ENCODE measurements around the gene ZNF275. TPM values are rescaled to one million over a fixed set of nuclear protein-coding genes. Genes with fewer than 3 reads are reported as not detected.
"Not testable (repeated sequence)": the region's sequence is repeated elsewhere in the genome, so short reads cannot be mapped to it uniquely, and the experiment has no call there.

Gene ZNF275, protein sequence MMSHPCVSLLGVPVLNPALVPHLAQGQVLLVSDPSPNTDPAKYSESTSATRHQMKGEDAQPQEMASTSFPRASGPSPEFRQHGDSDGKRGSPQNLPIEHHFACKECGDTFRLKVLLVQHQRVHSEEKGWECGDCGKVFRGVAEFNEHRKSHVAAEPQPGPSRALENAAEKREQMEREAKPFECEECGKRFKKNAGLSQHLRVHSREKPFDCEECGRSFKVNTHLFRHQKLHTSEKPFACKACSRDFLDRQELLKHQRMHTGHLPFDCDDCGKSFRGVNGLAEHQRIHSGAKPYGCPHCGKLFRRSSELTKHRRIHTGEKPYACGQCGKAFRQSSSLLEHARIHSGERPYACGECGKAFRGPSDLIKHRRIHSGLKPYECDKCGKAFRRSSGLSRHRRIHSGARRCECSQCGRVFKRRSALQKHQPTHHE
- 2.3 and 5.9 TPM in 2 replicates for total RNA-seq (2014; rRNA removed; shearing (Covaris generic); ENCODE audit: low replicate concordance)

DNA sequence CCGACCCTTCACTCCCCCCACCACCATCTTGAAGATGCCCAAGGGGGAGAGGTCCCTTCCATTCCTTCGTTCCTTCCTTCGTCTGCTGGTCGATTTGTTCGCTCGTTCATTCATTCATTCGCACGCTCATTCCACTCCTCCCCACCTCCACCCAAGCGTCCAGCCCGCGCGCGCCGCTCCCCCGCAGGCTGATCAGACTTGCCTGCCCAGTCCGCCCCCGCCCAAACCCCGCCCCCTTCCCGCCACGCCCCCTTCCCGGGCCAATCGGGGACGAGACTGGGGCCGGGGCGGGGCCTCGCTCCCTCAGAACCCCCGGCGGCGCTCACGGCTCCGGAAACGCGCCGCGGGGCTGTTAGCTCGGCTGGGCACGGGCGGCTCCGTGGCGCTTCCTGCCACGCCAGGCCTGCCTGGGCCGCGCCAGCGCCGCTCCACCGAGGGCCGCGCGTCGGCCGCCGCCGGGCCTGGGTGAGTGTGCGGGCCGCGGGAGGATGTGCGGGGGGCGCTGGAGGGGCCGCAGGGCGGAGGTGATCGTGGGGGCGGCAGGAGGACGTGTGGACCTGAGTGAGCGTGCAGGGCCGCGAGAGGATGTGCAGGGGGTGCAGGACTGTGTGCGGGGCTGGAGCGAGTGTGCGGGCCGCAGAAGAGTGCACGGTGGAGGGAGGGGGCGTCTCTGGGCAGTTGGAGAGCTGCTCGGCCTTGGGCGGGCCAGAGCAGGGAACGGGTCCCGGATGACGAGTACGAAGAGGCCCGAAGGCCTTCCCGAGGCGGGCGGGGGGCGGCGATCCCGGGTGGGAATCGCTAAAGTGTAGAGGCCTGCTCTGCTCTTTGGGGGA lies at the start of gene ZNF275:
Gene ZNF275 (plus strand): TSS at position 333 of the 833 bp plus-strand sequence. CDS start 2,527 bp downstream, outside the sequence.
- H3K36me3 ChIP-seq, result peaks cover 12% of the 10 kb centered on the region
- peak within 1 kb of the TSS; percentile 63 for H3K4me3 ChIP-seq
- no peaks in the 10 kb centered on the region for H3K27me3 ChIP-seq
- DNase-seq, result peak; percentile 76
- no peaks in the 10 kb centered on the region for H3K9me3 ChIP-seq

GRCh38 chrX:153285678-153286077 lies 48.3 kb upstream of the ZNF275 start:
- H3K9me3 ChIP-seq, H3K4me3 ChIP-seq, H3K27me3 ChIP-seq, DNase-seq, H3K36me3 ChIP-seq: not testable (repeated sequence)

DNA sequence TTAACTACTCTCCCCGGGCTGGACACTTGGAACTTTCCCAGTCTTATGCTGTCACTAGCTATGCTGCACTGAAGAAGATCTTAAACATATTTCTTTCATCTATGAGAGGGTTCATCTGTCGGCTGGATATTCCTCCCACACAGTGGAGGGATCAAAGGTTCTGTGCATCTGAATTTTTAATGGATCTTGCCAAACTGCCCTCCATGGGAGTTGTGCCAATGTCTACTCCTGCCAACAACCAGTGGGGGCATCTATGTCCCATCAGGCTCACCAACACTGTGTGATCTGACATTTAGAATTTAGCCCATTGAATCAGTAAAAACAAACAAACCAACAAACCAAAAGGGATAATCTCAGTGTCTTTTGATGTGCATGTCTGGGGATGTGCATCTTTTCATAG lies 45.1 kb upstream of the ZNF275 start:
- H3K9me3 ChIP-seq, H3K36me3 ChIP-seq, H3K4me3 ChIP-seq, H3K27me3 ChIP-seq, DNase-seq: not testable (repeated sequence)

DNA sequence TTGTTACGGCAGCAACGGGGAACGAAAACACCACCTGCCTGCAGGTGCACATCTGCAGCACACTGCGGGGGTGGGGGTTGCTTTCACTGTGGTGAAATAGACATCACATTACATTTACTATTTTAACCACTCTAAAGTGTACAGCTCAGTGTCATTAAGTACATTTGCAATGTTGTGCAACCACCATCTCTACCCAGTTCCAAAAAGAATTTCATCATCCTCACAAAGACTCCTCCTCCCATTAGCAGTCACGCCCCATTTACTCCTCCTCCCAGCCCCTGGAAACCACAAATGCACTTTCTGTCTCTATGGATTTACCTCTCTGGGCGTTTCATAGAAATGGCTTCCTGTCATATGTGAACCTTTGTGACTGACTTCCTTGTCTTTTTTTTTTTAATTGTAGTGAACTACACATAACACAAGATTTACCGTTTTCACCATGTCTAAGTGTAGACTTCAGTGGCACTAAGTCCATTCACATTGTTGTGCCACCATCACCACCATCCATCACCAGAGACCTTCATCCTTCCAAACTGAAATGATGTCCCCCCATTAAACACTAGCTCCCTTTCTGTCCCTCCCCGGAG lies 40.4 kb upstream of the ZNF275 start:
- not testable (repeated sequence) for H3K4me3 ChIP-seq, H3K27me3 ChIP-seq, H3K36me3 ChIP-seq, DNase-seq, H3K9me3 ChIP-seq

GRCh38 chrX:153297376-153297775 lies 36.6 kb upstream of the ZNF275 start:
- Histone ChIP-seq H3K36me3 (no peaks in the 10 kb centered on the region), H3K4me3 (no peak overlapping the region)
- no peak for DNase-seq

DNA sequence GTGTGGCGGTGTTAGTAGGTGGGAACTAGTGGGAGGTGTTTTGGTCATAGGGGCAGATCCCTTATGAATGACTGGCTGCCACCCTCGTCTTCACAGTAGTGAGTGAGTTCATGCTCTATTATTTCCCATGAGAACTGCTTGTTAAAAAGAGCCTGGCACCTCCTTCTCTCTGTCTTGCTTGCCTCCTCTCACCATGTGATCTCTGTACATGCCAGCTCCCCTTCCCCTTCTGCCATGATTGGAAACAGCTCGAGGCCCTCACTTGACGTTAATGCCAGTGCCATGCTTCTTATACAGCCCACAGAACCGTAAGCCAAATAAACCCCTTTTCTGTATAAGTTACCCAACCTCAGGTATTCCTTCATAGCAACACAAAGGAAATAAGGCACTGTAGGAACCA lies 34.1 kb upstream of the ZNF275 start:
- no peaks in the 10 kb centered on the region for H3K27me3 ChIP-seq
- H3K4me3 ChIP-seq, result no peak overlapping the region
- no peaks in the 10 kb centered on the region for H3K36me3 ChIP-seq
- H3K9me3 ChIP-seq, result no peaks in the 10 kb centered on the region
- no peak for DNase-seq

More at GRCh38 chrX:153297376-153297775, 36.6 kb upstream of the ZNF275 start:
- Histone ChIP-seq H3K9me3 (no peaks in the 10 kb centered on the region), H3K27me3 (no peaks in the 10 kb centered on the region)

DNA sequence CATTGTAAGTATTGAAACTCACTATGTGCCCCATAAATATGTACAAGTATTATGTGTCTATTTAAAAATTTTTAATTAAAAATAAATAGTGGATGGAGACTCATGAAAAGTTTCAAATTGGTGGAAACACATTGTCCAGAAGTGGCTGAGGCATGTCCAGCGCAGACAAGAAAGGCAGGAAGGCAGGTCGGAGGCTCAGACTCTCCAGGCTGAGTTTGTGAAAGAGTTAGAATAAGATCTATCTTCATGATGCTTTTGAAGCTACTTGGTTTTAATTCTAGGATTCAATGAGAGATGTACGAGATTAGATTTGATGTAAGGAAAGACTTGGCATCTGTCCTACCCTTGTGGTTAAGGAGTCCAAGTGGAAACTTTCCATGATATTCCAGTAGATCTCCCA lies 32.2 kb upstream of the ZNF275 start:
- no peak overlapping the region for H3K4me3 ChIP-seq
- H3K27me3 ChIP-seq, result no peaks in the 10 kb centered on the region
- no peaks in the 10 kb centered on the region for H3K36me3 ChIP-seq
- H3K9me3 ChIP-seq, result no peaks in the 10 kb centered on the region
- DNase-seq, result no peak

DNA sequence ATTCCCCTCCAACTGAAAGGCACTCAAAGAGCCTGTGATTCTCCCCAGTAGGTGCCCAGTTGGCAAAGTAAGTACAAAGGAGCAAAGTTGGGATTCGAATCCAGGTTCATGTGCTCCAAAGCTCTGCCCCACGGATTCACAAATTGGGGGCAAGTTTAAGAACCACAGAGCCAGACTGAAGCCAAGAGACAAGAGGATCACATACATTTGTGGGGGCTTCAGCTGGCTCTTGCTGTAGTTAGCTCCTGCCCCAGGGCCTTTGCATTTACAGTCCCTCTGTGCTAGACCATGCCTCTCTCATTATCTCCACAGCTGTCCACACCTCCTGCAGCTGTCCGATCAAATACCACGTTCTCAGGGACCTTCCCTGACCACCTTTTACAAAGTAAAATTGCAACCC lies 31.2 kb upstream of the ZNF275 start:
- Histone ChIP-seq H3K27me3 (no peaks in the 10 kb centered on the region), H3K4me3 (no peak overlapping the region), H3K9me3 (no peaks in the 10 kb centered on the region), H3K36me3 (no peaks in the 10 kb centered on the region)
- DNase-seq, result no peak

DNA sequence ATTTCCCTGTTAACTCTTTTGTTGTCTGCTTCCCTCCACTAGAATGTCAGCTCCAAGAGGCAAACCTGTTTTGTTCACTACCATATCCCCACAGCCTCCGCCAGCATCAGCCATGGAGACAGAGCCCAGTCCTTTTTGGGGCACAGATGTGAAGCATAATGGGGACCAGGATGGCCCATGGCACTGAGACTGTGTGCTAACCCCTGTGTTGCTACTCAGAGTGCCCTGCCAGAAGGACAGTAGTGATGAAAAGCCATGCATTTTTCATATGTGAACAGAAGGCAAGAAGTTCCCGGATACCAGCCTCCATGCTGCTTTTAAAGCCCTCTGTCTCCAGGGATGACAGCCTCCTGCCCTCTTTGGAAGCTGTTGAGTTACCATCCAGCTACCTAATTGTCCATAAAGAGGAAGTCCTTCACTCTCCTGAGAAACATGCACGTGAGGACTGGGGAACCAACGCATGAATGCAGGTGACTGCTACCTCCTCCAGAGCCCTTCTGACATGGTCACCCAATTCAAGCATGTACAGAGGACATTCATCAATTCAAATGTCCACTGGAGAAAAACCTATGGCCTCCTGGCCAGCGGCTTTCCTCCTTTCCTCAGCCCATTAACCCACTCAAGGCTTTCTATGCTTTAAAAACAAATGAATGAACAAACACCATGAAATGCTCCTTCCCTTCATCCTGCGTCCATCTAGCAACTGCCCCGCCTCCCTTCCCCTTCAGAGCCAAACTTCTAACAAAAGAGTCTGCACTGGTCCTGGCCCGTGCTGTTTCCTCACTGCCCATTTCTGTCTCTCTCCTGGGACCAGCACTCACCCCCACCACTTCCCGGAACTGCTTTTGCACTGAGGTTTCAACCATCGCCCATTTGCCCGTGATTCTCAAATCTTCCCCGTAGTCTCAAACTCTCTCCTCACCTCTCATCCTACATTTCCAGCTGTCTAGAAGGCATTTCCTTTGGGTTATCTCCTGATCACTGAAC lies 30.4 kb upstream of the ZNF275 start:
- Histone ChIP-seq H3K4me3 (no peak overlapping the region), H3K27me3 (no peaks in the 10 kb centered on the region), H3K36me3 (no peaks in the 10 kb centered on the region), H3K9me3 (no peaks in the 10 kb centered on the region)
- DNase-seq, result no peak

- H3K27me3 ChIP-seq, result no peaks in the 10 kb centered on the region
- no peak overlapping the region for H3K4me3 ChIP-seq
- H3K9me3 ChIP-seq, result no peaks in the 10 kb centered on the region
- DNase-seq, result no peak
- no peaks in the 10 kb centered on the region for H3K36me3 ChIP-seq
These were observed 28.8 kb upstream of the ZNF275 start for GRCh38 chrX:153304988-153305736.

- no peaks in the 10 kb centered on the region for H3K27me3 ChIP-seq
- DNase-seq, result no peak
- no peaks in the 10 kb centered on the region for H3K9me3 ChIP-seq
- H3K36me3 ChIP-seq, result no peaks in the 10 kb centered on the region
- H3K4me3 ChIP-seq, result no peak overlapping the region
These were observed 28.0 kb upstream of the ZNF275 start for GRCh38 chrX:153305972-153306371.

GRCh38 chrX:153306527-153307115 lies 27.3 kb upstream of the ZNF275 start:
- Histone ChIP-seq H3K4me3 (no peak overlapping the region), H3K27me3 (no peaks in the 10 kb centered on the region), H3K36me3 (no peaks in the 10 kb centered on the region), H3K9me3 (no peaks in the 10 kb centered on the region)
- DNase-seq, result no peak

GRCh38 chrX:153307276-153308178 lies 26.4 kb upstream of the ZNF275 start:
- Histone ChIP-seq H3K9me3 (no peaks in the 10 kb centered on the region), H3K27me3 (no peaks in the 10 kb centered on the region), H3K4me3 (no peak overlapping the region), H3K36me3 (no peaks in the 10 kb centered on the region)
- DNase-seq, result no peak

DNA sequence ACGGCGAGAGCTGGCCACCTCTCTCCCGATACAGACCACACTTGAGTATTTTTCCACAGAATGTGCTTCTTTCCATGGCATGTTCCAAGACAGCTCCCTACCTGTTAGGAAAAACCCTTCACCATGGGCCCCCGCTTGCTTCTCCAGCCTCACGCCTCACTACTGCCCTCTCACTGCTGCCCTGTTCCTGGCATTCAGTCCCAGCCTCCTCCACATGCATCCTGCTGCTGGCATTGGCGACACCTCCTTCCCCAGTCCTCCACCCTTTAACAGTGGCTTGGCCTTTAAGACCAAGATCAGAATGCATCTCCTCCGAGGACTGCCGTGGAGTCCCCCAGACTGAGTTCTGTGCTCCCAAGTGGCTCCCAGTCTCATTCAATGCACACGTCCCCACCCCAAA lies 23.1 kb upstream of the ZNF275 start:
- no peak for DNase-seq

More for the DNA sequence above, 23.1 kb upstream of the ZNF275 start:
- H3K36me3 ChIP-seq, result no peaks in the 10 kb centered on the region
- H3K4me3 ChIP-seq, result no peak overlapping the region
- no peaks in the 10 kb centered on the region for H3K9me3 ChIP-seq
- no peaks in the 10 kb centered on the region for H3K27me3 ChIP-seq
